Measurements from ENCODE around the gene TOM1L2. TPM values are rescaled to one million over a fixed set of nuclear protein-coding genes. Genes with fewer than 3 reads are reported as not detected.

Gene TOM1L2
- total RNA-seq, 2 donors from 2014 or later: 16.3 to 19.8 TPM

- Mint-ChIP-seq H3K27ac (peak overlapping the region in 1 of 2 donors; percentile 72), H3K36me3 (no peaks in the 10 kb centered on the region)
- no peak for ATAC-seq
Observed at GRCh38 chr17:17804007-17804406, 168.2 kb downstream of the TOM1L2 start.

GRCh38 chr17:17801800-17802481, 170.3 kb downstream of the TOM1L2 start:
- H3K27ac Mint-ChIP-seq: peak overlapping the region in 1 of 2 donors; percentile 44
- DNase-seq (ENCODE audit: low spot score in 2 of 2): no peak
- H3K36me3 Mint-ChIP-seq: no peaks in the 10 kb centered on the region

More at GRCh38 chr17:17804007-17804406, 168.2 kb downstream of the TOM1L2 start:
- DNase-seq (ENCODE audit: low spot score in 2 of 2): no peak
- no peaks in the 10 kb centered on the region for H3K9me3 Mint-ChIP-seq

GRCh38 chr17:17800504-17801021, 171.6 kb downstream of the TOM1L2 start:
- ATAC-seq: no peak
- Mint-ChIP-seq H3K27ac (peak overlapping the region in 1 of 2 donors; percentile 60), H3K9me3 (no peaks in the 10 kb centered on the region), H3K36me3 (no peaks in the 10 kb centered on the region)
- no peak for DNase-seq (ENCODE audit: low spot score in 2 of 2)

More at GRCh38 chr17:17801800-17802481, 170.3 kb downstream of the TOM1L2 start:
- no peaks in the 10 kb centered on the region for H3K9me3 Mint-ChIP-seq
- ATAC-seq: no peak

- Mint-ChIP-seq H3K27ac (no peak overlapping the region), H3K9me3 (no peaks in the 10 kb centered on the region), H3K36me3 (no peaks in the 10 kb centered on the region)
- ATAC-seq (peak; percentile 5 to 15), DNase-seq (ENCODE audit: low spot score in 2 of 2) (no peak)
Observed at GRCh38 chr17:17798573-17799255, 173.5 kb downstream of the TOM1L2 start.

- DNase-seq (ENCODE audit: low spot score in 2 of 2): no peak
- no peaks in the 10 kb centered on the region for H3K9me3 Mint-ChIP-seq
- H3K27ac Mint-ChIP-seq: no peak overlapping the region
- no peaks in the 10 kb centered on the region for H3K36me3 Mint-ChIP-seq
- no peak for ATAC-seq
Observed at GRCh38 chr17:17798010-17798556, 174.1 kb downstream of the TOM1L2 start.

GRCh38 chr17:17797119-17797809, 174.9 kb downstream of the TOM1L2 start:
- no peaks in the 10 kb centered on the region for H3K9me3 Mint-ChIP-seq
- no peaks in the 10 kb centered on the region for H3K36me3 Mint-ChIP-seq
- no peak overlapping the region for H3K27ac Mint-ChIP-seq
- no peak for ATAC-seq
- DNase-seq (ENCODE audit: low spot score in 2 of 2): no peak

DNA sequence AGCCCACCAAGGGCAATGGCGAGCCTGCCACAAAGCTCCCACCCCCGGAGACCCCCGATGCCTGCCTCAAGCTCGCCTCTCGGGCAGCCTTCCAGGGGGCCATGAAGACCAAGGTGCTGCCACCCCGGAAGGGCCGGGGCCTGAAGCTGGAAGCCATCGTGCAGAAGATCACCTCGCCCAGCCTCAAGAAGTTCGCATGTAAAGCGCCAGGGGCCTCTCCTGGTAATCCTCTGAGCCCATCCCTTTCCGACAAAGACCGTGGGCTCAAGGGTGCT, 175.5 kb downstream of the TOM1L2 start:
- no peaks in the 10 kb centered on the region for H3K36me3 Mint-ChIP-seq
- no peak overlapping the region for H3K27ac Mint-ChIP-seq
- ATAC-seq: no peak
- no peak for DNase-seq (ENCODE audit: low spot score in 2 of 2)
- H3K9me3 Mint-ChIP-seq: no peaks in the 10 kb centered on the region

- no peak for ATAC-seq
- no peak for DNase-seq (ENCODE audit: low spot score in 2 of 2)
- H3K9me3 Mint-ChIP-seq: no peaks in the 10 kb centered on the region
- H3K36me3 Mint-ChIP-seq: no peaks in the 10 kb centered on the region
- H3K27ac Mint-ChIP-seq: no peak overlapping the region
Observed at GRCh38 chr17:17795946-17796786, 176.0 kb downstream of the TOM1L2 start.

- no peak for DNase-seq (ENCODE audit: low spot score in 2 of 2)
- H3K36me3 Mint-ChIP-seq: no peaks in the 10 kb centered on the region
- H3K27ac Mint-ChIP-seq: no peak overlapping the region
- no peak for ATAC-seq
- no peaks in the 10 kb centered on the region for H3K9me3 Mint-ChIP-seq
Observed at GRCh38 chr17:17795296-17795695, 176.9 kb downstream of the TOM1L2 start.

GRCh38 chr17:17794382-17794781, 177.8 kb downstream of the TOM1L2 start:
- H3K9me3 Mint-ChIP-seq: no peaks in the 10 kb centered on the region
- H3K36me3 Mint-ChIP-seq: no peaks in the 10 kb centered on the region
- ATAC-seq (no peak), DNase-seq (ENCODE audit: low spot score in 2 of 2) (no peak)
- no peak overlapping the region for H3K27ac Mint-ChIP-seq

Other genes starting within 250 kb of the TOM1L2 start
- 100 to 1,000 TPM in 1 of 2 donors, 10 to 100 TPM in 1; 67.2 to 103 TPM for gene SREBF1, start 135.4 kb downstream of the TOM1L2 start, total RNA-seq
- gene DRC3, start 462 bp upstream of the TOM1L2 start, total RNA-seq: under 1 TPM; 0.05 to 0.12 TPM
- gene ATPAF2, start 66.8 kb upstream of the TOM1L2 start, total RNA-seq: 10 to 100 TPM; 32.2 to 35.0 TPM
- 1 to 10 TPM; 5.8 to 8.1 TPM for gene GID4, start 67.0 kb upstream of the TOM1L2 start, total RNA-seq
- gene DRG2, start 115.5 kb upstream of the TOM1L2 start, total RNA-seq: 10 to 100 TPM; 41.3 to 49.2 TPM
- gene MYO15A, start 136.4 kb upstream of the TOM1L2 start, total RNA-seq: 1 to 10 TPM; 1.0 to 1.2 TPM
- 100 to 1,000 TPM in 1 of 2 donors, 10 to 100 TPM in 1; 79.5 to 176 TPM for gene ALKBH5, start 211.4 kb upstream of the TOM1L2 start, total RNA-seq